Upper lobe of left lung (tissue), 6 donors: ENCODE data around the gene MRAP. TPM values are rescaled to one million over a fixed set of nuclear protein-coding genes. Genes with fewer than 3 reads are reported as not detected.
"Not testable (repeated sequence)": the region's sequence is repeated elsewhere in the genome, so short reads cannot be mapped to it uniquely, and the experiment has no call there.

Source experiments
- ATAC-seq, 2 donors: fragments of 200-7000 bp; cut with Tn5 transposase; one replicate each; pipeline ENCODE4 v1.9.1; 2022; ENCODE audit warnings: mild to moderate bottlenecking in 2 of 2, moderate library complexity in 2 of 2; ENCODE audit not compliant: low FRiP score in 2 of 2
- DNase-seq, 2 donors: peaks; one replicate each; pipeline ENCODE4 v3.0.0-alpha.2; 2019 to 2020
- H3K27ac ChIP-seq, 4 donors: fragments of 200-600 bp; sonication (generic); one replicate each; pipeline ENCODE4 v1.5.1; 2016 to 2019
- H3K27me3 ChIP-seq, 4 donors: fragments of 200-600 bp; sonication (generic); one replicate each; pipeline ENCODE4 v1.5.1; 2017 to 2019
- H3K36me3 ChIP-seq, 4 donors: fragments of 200-600 bp; sonication (generic); one replicate each; pipeline ENCODE4 v1.5.1; 2016 to 2019
- H3K4me1 ChIP-seq, 4 donors: fragments of 200-600 bp; sonication (generic); one replicate each; pipeline ENCODE4 v1.5.1; 2018 to 2019
- H3K4me3 ChIP-seq, 4 donors: fragments of 200-600 bp; sonication (generic); one replicate each; pipeline ENCODE4 v1.5.1; 2017 to 2019; ENCODE audit warnings: mild to moderate bottlenecking in 2 of 4, moderate library complexity in 1 of 4
- H3K9me3 ChIP-seq, 4 donors: fragments of 200-600 bp; sonication (generic); one replicate each; pipeline ENCODE4 v1.5.1; 2018 to 2019
- EP300 ChIP-seq, 4 donors: sonication (generic); formaldehyde crosslinking; IDR thresholded peaks; one replicate each; pipeline ENCODE4 v1.5.1; 2017; ENCODE audit warnings: antibody characterized with exemption in 4 of 4, control low read depth in 2 of 4
- POLR2A ChIP-seq, 4 donors: fragments of 450-650 bp; IDR thresholded peaks; one replicate each; pipeline ENCODE4 v1.5.1; 2016 to 2017; ENCODE audit warnings: antibody characterized with exemption in 4 of 4, mild to moderate bottlenecking in 2 of 4
- POLR2AphosphoS5 ChIP-seq, 2 donors: sonication (generic); formaldehyde crosslinking; IDR thresholded peaks; one replicate each; pipeline ENCODE4 v1.5.1; 2017; ENCODE audit warnings: antibody characterized with exemption in 2 of 2
- WGBS, 2 donors: methylation state at CpG; one replicate each; pipeline ENCODE4 v1.1.5; 2017 to 2018; 5-methylcytosine and 5-hydroxymethylcytosine counted together
- total RNA-seq, 6 donors: library from RNA; depleted of rRNA in 4 of 6; stranded (reverse); fragments of >200 nt in 4 of 6; gene quantifications; one replicate each; pipeline versions ENCODE4 v1.1.0 to v1.2.1, GENCODE V29; 2016 to 2021
- TF ChIP-seq, protein P1 (sequence below), 6 experiments: fragments of 450-650 bp in 4 of 6; fragments of 200-600 bp in 2 of 6; sonication (generic) in 2 of 6; IDR thresholded peaks; one replicate each; pipeline ENCODE4 v1.5.1; 2016 to 2019; ENCODE audit warnings: antibody characterized with exemption in 6 of 6
- donor health status: DM: no; HTN: no; CAD: no; lungs with moderate emphysema.
- donor health status: DM: no; HTN: yes; CAD: no; lungs with severe emphysema.

Gene MRAP
- total RNA-seq, 6 donors from 2014 or later: 0.46 to 2.3 (median 0.54) TPM; not detected in 3

DNA sequence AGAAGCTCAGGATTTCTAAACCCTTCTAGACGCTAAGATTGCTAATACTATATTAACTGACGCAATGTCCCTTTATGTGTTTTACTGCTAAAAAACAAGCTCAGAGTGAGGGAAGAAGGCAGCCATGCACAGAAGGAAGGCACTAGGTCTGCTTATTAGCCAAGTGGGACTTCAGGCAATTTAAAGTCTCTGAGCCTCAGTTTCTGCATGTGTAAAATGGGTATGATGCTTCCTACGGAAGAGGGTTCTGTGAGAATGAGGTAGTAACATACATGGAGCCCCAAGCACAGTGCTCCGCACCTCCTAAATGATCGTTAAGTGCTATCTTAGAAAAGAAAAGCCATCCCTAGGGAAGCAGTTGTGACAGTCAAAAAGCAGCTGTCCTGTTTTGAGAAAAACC, 36.7 kb upstream of the MRAP start:
- 84 to 93% methylated on average over 5 of the region's 5 CpGs for WGBS, 2 donors
- DNase-seq (no peak), ATAC-seq (no peak)

GRCh38 chr21:32265321-32265720, 33.3 kb upstream of the MRAP start:
- H3K9me3 ChIP-seq, H3K4me3 ChIP-seq, H3K4me1 ChIP-seq, H3K27me3 ChIP-seq, H3K27ac ChIP-seq, ATAC-seq: not testable (repeated sequence)
- WGBS, 2 donors: 88% methylated on average over 11 of the region's 23 CpGs; no CpG with 5 or more reads in 1 of the 2 donors
- peaks cover 0 to 37% (median 8%) of the 10 kb centered on the region in 4 donors for H3K36me3 ChIP-seq
- peak in 1 of 2 donors; percentile 71 for DNase-seq

More for the DNA sequence above, 36.7 kb upstream of the MRAP start:
- Histone ChIP-seq H3K4me1 (peaks cover 0 to 4% (median 1%) of the 10 kb centered on the region in 4 donors), H3K36me3 (peaks cover 0 to 6% (median 0%) of the 10 kb centered on the region in 4 donors), H3K27ac (no peak overlapping the region), H3K27me3 (no peaks in the 10 kb centered on the region), H3K4me3 (no peak overlapping the region), H3K9me3 (no peaks in the 10 kb centered on the region)
- no peak for TF ChIP-seq EP300 (IDR thresholded peaks at IDR 0.05)
- no peak for TF ChIP-seq POLR2A (IDR thresholded peaks at IDR 0.05)
- TF ChIP-seq POLR2AphosphoS5 (IDR thresholded peaks at IDR 0.05): no peak
- TF ChIP-seq, protein P1, sequence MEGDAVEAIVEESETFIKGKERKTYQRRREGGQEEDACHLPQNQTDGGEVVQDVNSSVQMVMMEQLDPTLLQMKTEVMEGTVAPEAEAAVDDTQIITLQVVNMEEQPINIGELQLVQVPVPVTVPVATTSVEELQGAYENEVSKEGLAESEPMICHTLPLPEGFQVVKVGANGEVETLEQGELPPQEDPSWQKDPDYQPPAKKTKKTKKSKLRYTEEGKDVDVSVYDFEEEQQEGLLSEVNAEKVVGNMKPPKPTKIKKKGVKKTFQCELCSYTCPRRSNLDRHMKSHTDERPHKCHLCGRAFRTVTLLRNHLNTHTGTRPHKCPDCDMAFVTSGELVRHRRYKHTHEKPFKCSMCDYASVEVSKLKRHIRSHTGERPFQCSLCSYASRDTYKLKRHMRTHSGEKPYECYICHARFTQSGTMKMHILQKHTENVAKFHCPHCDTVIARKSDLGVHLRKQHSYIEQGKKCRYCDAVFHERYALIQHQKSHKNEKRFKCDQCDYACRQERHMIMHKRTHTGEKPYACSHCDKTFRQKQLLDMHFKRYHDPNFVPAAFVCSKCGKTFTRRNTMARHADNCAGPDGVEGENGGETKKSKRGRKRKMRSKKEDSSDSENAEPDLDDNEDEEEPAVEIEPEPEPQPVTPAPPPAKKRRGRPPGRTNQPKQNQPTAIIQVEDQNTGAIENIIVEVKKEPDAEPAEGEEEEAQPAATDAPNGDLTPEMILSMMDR (IDR thresholded peaks at IDR 0.05): no peak

DNA sequence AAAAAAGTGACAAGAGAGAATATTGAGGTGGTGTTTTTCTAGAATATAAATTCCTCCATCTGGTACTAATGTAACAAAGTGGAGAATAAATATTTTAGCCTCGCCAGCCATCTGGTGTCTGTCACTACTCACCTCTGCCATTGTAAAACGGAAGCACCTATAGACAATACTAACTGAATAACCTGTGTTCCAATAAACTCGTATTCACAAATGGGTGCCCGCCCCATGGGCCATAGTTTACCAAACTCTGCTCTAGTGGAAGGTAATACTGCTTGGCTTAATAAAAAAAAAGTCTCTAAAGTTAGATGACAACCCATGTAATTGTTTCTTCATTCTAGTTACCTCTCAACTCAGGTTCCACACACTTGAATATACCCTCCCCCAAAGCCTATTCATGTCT, 27.9 kb upstream of the MRAP start:
- no peak for TF ChIP-seq EP300 (IDR thresholded peaks at IDR 0.05)
- no peak for TF ChIP-seq POLR2A (IDR thresholded peaks at IDR 0.05)
- no peak for TF ChIP-seq POLR2AphosphoS5 (IDR thresholded peaks at IDR 0.05)
- TF ChIP-seq, protein P1 (IDR thresholded peaks at IDR 0.05): no peak
- 87 to 92% methylated on average over 4 of the region's 4 CpGs for WGBS, 2 donors
- peaks cover 0 to 54% (median 12%) of the 10 kb centered on the region in 4 donors for H3K36me3 ChIP-seq
- H3K4me1 ChIP-seq: no peaks in the 10 kb centered on the region
- DNase-seq: no peak
- H3K9me3 ChIP-seq: no peaks in the 10 kb centered on the region
- no peaks in the 10 kb centered on the region for H3K27me3 ChIP-seq
- H3K4me3 ChIP-seq: no peak overlapping the region
- no peak for ATAC-seq
- no peak overlapping the region for H3K27ac ChIP-seq

DNA sequence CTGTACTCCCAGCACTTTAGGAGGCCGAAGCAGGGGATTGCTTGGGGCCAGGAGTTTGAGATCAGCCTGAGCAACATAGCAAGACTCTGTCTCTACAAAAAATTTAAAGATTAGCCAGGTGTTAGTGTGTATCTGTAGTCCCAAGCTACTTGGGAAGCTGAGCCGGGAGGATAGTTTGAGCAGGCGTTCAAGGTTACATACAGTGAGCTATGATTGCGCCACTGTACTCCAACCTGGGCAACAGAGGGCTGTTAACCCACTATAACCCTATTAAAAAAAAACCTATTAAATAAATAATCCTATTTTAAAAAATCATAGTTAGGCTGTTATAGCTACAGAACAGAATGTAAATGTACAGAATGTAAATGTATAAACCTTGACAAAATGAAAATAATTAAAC, 22.0 kb upstream of the MRAP start:
- WGBS, 2 donors: 85 to 92% methylated on average over 4 of the region's 4 CpGs
- no peak for DNase-seq
- ATAC-seq: no peak
- Histone ChIP-seq H3K9me3 (no peaks in the 10 kb centered on the region), H3K27ac (no peak overlapping the region), H3K27me3 (no peaks in the 10 kb centered on the region), H3K36me3 (peaks cover 0 to 16% (median 3%) of the 10 kb centered on the region in 4 donors), H3K4me3 (no peak overlapping the region), H3K4me1 (peaks cover 15 to 22% (median 16%) of the 10 kb centered on the region in 4 donors)
- TF ChIP-seq POLR2A (IDR thresholded peaks at IDR 0.05) (no peak), EP300 (IDR thresholded peaks at IDR 0.05) (no peak), POLR2AphosphoS5 (IDR thresholded peaks at IDR 0.05) (no peak)
- TF ChIP-seq, protein P1 (IDR thresholded peaks at IDR 0.05): no peak

DNA sequence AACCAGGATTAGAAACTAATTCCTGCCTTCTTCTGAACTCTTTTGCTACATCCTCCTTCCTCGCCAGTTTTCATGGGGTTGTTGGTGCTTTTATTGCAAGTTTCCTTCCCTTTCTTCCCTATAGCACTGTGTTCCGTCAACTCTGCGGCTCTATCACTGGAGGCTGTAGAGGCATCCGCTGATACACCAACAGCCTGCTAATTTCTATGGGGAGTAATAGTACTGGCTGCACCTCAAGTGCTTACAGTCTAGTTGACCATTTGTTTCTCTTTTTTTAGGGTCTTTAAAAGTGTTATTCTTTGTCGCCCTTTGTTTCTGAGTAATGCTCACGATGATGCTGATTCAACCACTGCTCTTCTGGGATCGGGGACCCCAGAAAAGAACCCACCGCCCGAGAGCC, 20.6 kb upstream of the MRAP start:
- H3K4me3 ChIP-seq: peak overlapping the region; percentile 82 to 94 (median 88)
- ATAC-seq (no peak), DNase-seq (no peak)
- WGBS, 2 donors: 3 to 4% methylated on average over 9 of the region's 9 CpGs
- peaks cover 15 to 22% (median 16%) of the 10 kb centered on the region in 4 donors for H3K4me1 ChIP-seq
- H3K9me3 ChIP-seq: no peaks in the 10 kb centered on the region
- H3K36me3 ChIP-seq: peaks cover 0 to 8% (median 0%) of the 10 kb centered on the region in 4 donors
- no peaks in the 10 kb centered on the region for H3K27me3 ChIP-seq
- no peak for TF ChIP-seq POLR2A (IDR thresholded peaks at IDR 0.05)
- TF ChIP-seq, protein P1 (IDR thresholded peaks at IDR 0.05): no peak
- no peak for TF ChIP-seq POLR2AphosphoS5 (IDR thresholded peaks at IDR 0.05)
- no peak for TF ChIP-seq EP300 (IDR thresholded peaks at IDR 0.05)
- peak overlapping the region in 1 of 4 donors; percentile 79 for H3K27ac ChIP-seq
